Activated CD4-positive, alpha-beta T cell treated with anti-CD3 and anti-CD28 coated beads, Interleukin-2, Interleukin-6, amounts not matched to agents 100 ng/mL and 50 ng/mL, durations not matched to agents 16 hours and 8 hours (primary cell): ENCODE measurements around the gene HP1BP3.
"Not testable (repeated sequence)": the region's sequence is repeated elsewhere in the genome, so short reads cannot be mapped to it uniquely, and the experiment has no call there.

ENCODE experiments used
- DNase-seq: peaks from one replicate; pipeline ENCODE4 v3.0.0-alpha.2; 2020

HP1BP3 gene

GRCh38 chr1:20787029-20787839, at the start of gene HP1BP3:
TSS of gene HP1BP3 (minus strand) at chr1:20787307. CDS start at chr1:20780440, 6,867 bp downstream.
- peak; percentile 83 for DNase-seq

GRCh38 chr1:20836230-20836629, 49.1 kb upstream of the HP1BP3 start:
- DNase-seq, result no peak

DNA sequence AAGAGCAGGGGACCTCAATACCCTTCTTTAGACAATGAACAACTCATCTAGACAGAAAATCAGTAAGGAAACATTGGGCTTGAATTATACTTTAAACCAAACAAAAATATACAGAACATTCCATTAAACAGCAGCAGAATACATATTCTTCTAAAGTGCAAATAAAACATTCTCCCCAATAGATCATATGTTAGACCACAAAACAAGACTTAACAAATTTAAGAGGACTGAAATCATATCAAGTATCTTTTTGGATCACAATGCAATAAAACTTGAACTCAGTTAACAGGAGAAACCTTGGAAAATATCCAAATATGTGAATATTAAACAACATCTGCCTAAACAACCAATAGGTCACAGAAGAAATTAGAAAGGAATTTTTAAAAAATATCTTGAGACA, 47.7 kb upstream of the HP1BP3 start:
- no peak for DNase-seq

DNA sequence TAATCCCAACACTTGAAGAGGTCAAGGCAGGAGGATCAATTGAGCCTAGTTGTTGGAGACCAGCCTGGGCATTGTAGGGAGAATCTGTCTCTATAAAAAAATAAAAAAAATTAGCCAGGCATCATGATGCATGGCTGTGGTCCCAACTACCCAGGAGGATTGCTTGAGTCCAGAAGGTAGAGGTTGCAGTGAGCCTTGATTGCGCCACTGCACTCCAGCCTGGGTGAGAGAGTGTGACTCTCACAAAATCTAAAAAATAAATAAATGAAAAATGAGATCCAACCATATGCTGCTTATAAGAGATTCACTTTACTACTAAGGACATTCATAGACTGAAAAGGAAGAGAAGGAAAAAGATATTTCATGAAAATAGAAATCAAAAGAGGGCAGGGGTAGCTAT, 47.1 kb upstream of the HP1BP3 start:
- no peak for DNase-seq

DNA sequence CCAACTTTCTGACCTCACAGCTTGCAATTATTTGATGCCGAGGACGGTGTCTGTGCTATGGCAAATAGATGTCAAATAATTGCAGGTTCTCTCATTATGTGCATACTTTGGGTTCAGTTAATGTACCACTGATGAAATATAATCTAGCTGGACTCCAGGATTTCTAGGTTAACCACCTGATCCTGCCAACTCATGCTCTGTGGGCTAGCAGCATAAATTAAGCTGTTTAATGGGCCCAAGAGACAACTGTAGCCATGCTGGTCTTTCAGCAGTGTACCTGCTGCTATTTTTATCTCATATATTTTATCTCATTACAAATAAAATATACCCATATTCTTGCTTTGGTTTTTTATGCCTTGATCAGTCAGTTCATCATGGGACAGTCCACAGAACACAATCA, 43.3 kb upstream of the HP1BP3 start:
- no peak for DNase-seq

DNA sequence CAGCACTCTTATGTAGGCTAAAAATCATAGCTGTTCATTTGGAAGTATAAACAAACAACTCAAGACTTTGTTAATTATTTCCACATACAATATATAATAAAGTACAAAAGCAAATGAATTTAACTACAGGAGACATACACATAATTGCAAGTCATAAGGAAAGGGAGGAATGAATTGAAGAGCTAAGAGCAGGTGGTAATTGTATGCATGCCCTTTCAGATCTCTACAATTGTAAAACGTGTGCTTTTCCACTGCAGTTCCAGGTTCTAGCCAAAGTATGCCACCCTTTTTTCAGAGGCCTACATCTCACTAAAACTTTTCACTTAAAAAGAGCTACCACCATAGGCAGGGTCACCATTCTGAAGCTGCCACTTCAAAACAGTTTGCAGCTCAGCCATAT, 42.8 kb upstream of the HP1BP3 start:
- no peak for DNase-seq

GRCh38 chr1:20829531-20829930, 42.4 kb upstream of the HP1BP3 start:
- no peak for DNase-seq

DNA sequence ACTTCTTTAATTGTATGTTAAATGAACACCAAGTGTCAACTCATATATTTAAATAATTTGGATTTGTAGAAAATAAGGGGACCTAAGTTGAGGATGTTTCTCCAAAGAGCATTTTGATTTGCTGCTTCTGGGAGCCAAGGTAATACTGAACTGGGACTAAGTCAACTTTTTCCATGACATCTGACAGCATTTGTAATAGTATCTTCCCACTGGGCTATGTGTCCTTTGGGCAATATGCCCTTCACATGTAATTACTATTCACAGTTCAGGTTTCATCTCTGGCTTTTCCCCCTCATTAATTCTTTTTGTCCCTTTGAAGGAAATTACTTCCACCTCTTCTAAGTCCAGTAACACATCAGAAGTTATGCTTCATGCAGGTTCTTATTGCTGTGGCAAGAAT, 36.7 kb upstream of the HP1BP3 start:
- no peak for DNase-seq

DNA sequence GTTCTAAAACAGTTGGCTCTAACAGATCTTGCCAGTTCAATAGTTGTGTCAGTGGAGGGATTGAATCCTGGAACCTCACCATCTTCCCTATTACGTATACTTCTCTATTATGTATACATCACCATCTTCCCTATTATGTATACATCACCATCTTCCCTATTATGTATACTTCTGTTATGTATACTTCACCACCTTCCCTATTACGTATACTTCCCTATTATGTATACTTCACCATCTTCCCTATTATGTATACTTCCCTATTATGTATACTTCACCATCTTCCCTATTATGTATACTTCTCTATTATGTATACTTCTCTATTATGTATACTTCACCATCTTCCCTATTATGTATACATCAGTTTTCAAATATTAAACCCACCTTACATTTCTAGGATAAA, 34.4 kb upstream of the HP1BP3 start:
- DNase-seq, result no peak

GRCh38 chr1:20819818-20820217, 32.7 kb upstream of the HP1BP3 start:
- no peak for DNase-seq

GRCh38 chr1:20814534-20814871, 27.4 kb upstream of the HP1BP3 start:
- no peak for DNase-seq

- DNase-seq, result no peak
Observed at GRCh38 chr1:20811916-20812315, 24.8 kb upstream of the HP1BP3 start.

DNA sequence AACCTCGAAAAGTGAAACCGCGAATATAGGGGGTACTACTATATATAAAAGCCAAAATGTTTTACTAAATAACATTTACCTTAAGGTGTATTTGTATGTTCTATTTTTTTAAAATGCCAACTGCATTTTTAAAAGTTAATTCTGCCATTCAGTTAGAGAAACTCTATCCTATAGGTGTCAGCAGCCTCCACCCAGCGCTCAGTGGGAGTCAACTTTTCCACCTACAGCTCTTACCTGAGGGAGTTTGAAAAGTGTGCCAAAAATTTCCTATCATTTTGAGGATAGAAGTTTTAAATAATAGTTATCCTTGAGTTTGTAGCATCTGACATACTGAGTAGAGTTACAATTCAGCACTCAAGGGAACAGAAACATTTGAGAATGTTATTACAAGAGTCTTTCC, 6.1 kb upstream of the HP1BP3 start:
- DNase-seq, result no peak

DNA sequence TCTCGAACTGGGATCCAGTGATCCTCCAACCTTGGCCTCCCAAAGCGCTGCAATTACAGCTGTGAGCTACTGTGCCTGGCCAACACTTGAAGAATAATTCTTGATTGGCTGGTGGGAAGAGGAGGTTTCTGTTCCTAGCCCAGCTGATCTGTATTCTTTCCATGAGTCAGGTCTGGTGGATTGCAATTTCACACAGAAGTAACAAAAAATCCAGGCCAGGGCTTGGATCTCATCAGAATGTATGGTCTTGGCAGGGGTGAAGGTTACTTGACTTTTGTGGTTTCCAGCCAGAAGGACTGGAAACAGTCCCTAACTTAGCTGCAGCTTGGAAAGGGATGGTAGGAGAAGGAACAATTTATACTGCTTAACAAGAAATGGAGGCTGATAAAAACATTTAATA, 5.1 kb upstream of the HP1BP3 start:
- DNase-seq, result no peak

DNA sequence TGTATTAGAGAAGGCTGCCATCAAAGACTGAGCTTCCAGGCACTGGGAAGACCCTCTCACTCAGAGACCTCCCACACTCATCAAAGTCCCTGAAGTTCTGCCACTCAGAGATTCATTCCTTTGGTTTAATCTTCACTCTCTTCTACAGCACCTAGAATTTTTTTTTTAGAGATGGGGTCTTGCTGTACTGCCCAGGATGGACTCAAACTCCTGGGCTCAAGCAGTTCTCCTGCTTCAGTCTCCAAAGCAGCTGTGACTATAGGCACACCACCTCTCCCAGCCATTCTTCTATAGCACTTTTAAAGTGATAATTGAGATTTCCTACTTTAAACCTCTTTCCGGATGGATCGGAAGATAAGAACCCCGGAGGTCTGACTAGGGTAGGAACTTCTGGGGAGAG, 3.7 kb upstream of the HP1BP3 start:
- DNase-seq, result no peak

DNA sequence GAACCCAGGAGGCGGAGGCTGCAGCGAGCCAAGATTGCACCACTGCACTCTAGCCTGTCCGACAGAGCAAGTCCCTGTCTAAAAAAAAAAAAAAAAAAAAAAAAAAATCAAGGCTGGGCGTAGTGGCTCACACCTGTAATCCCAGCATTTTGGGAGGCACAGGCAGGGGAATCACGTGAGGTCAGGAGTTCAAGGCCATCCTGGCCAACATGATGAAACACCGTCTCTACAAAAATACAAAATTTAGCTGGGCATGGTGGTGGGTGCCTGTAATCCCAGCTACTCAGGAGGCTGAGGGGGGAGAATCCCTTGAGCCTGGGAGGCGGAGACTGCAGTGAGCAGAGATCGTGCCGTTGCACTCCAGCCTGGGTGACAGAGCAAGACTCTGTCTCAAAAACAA, 2.5 kb upstream of the HP1BP3 start:
- not testable (repeated sequence) for DNase-seq

GRCh38 chr1:20787840-20788795, 1.0 kb upstream of the HP1BP3 start:
- no peak for DNase-seq

DNA sequence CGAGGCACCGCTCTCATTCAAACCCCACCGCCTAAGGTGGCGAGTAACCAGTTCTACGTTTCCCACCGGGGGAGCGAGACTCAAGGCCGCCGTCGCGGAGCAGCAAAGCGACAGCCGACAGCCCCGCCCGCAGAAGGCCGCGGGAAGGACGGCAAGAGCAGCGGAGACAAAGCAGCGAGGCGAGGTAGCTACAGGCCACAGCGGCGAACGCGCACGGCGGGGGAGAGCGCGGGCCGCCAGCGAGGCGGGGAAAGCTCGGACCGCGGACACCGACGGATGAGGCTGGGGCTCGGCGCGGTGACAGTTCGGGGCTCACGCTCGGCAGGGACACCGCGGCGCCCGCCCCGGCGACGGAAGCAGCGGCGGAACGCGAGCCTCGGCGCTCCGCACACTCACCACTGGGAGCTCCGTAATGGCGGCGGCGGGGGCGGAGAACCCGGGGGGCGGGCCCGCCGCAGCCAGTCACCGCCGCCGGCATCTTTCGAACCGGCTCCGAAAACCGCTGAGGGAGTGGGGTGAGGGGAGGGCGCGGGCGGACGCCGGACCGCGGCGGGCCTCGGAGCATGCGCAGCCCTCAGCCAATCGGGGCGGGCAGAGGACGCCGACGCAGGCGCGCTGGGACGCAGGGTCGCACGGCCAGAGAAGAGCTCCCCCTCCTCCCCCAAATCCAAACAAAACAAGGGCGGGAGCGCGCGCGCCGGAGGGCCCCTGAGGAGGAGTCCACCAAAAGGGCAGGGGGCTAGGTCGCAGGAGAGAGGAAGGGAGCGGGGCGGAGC, 666 bp downstream of the HP1BP3 start:
- DNase-seq, result peak; percentile 97

DNA sequence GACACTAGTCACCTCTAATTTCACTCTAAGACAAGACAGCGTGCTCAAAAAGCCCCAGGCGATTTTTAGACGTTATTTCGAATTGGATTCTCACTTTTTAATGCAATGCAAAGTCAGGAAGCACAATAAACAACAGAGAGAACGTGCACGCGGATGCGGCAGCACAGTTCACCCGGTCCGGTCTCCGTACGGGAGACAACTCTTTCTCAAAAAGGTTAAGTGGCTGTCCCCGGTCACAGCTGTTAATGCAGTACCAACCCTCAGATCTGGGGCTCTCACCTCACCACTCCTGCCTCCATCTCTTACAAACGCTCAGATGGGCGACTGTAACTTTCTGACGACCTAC, 1.2 kb downstream of the HP1BP3 start:
- no peak for DNase-seq

DNA sequence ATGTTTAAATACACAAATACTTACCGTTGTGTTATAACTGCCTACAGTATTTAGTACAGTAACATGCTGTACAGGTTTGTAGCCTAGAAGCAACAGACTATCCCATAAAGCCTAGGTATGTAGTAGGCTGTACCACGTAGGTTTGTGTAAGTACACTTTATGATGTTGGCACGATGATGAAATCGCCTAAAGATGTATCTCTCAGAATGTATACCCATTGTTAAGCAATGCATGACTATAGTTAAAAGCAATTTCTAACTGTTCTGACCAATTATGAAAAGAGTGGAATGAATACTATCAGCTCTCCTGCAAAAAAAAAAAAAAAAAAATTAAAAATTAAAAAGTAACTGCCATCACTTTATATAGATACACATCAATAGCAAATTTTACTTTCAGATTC, 11.4 kb downstream of the HP1BP3 start:
- peak; percentile 51 for DNase-seq

- no peak for DNase-seq
Observed at GRCh38 chr1:20771780-20772179, 15.3 kb downstream of the HP1BP3 start.

GRCh38 chr1:20770314-20771087, 16.6 kb downstream of the HP1BP3 start:
- DNase-seq, result no peak

- DNase-seq, result no peak
Observed at GRCh38 chr1:20767271-20767670, 19.8 kb downstream of the HP1BP3 start.
